ENCODE results near the gene ASS1. TPM values are rescaled to one million over a fixed set of nuclear protein-coding genes. Genes with fewer than 3 reads are reported as not detected.

The ASS1 gene
- total and polyA plus RNA-seq, 2 of the 13 experiments (the other 11 are each of a cell fraction or from before 2014, with no cell fraction given) = 77.6 to 122 TPM

DNA sequence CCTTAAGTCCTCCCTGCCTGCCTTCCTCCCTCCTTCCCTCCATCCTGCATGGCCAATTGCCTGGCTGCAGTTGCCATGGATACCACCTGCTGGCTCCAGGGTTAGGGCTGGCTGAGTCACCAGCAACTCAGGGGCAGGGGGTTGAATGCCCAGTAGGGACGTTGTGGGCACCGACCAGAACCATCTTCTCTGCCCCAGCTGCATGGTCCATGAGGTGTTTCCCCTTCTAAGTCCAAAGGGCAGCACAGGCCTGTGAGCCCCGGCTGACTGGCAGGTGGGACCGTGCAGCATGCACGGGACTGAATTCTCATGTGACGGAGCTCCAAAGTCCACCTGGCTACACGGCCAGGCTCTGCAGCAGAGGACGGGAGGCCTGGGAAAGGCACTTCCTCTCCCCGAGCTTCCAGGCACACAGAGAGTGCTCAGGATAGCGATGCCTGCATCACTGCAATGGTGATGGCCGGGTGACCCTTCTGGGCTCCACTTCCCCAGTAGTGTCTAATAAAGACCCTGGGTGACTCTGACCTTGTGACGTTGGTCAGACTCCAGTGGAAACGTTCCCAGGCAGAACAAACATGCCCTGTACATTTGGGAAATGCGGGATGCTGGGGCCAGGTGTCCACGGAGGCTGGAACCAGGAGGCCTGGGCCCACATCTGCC lies 5.7 kb downstream of the ASS1 start (continued):
- TF ChIP-seq, protein P1, sequence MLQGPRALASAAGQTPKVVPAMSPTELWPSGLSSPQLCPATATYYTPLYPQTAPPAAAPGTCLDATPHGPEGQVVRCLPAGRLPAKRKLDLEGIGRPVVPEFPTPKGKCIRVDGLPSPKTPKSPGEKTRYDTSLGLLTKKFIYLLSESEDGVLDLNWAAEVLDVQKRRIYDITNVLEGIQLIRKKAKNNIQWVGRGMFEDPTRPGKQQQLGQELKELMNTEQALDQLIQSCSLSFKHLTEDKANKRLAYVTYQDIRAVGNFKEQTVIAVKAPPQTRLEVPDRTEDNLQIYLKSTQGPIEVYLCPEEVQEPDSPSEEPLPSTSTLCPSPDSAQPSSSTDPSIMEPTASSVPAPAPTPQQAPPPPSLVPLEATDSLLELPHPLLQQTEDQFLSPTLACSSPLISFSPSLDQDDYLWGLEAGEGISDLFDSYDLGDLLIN (CRISPR knock-in tag; IDR thresholded peaks at IDR 0.05; ENCODE audit: borderline replicate concordance) = peak; percentile 70; the same call in 1 of the 2 replicates
- TF ChIP-seq HHEX (CRISPR knock-in tag; IDR thresholded peaks at IDR 0.05) (no peak), HCFC1 (IDR thresholded peaks at IDR 0.05; ENCODE audit: low read depth, low read length) (no peak), SMYD3 (CRISPR knock-in tag; IDR thresholded peaks at IDR 0.05) (peak; percentile 96), ZNF761 (CRISPR knock-in tag; conservative IDR thresholded peaks at IDR 0.05) (peak; percentile 84), SUZ12 (IDR thresholded peaks at IDR 0.05; ENCODE audit: low read depth, low read length) (no peak), SRSF9 (IDR thresholded peaks at IDR 0.05; ENCODE audit: borderline replicate concordance, insufficient read depth, low read depth, low read length, poor library complexity, severe bottlenecking) (no peak), ARNT2 (CRISPR knock-in tag; IDR thresholded peaks at IDR 0.05; ENCODE audit: low read depth) (peak; percentile 98), PAWR (CRISPR knock-in tag; IDR thresholded peaks at IDR 0.05; ENCODE audit: borderline replicate concordance) (no peak), ATF7 (IDR thresholded peaks at IDR 0.05) (no peak), ATF7 (CRISPR knock-in tag; IDR thresholded peaks at IDR 0.05) (peak; percentile 63; the same call in 1 of the 2 replicates), ZNF441 (CRISPR knock-in tag; IDR thresholded peaks at IDR 0.05; ENCODE audit: borderline replicate concordance) (peak; percentile 82), ZNF567 (CRISPR knock-in tag; IDR thresholded peaks at IDR 0.05; ENCODE audit: borderline replicate concordance) (no peak), KDM5B (CRISPR knock-in tag; IDR thresholded peaks at IDR 0.05; ENCODE audit: borderline replicate concordance) (peak; percentile 98), TMF1 (CRISPR knock-in tag; IDR thresholded peaks at IDR 0.05; ENCODE audit: low read depth) (peak; percentile 95), ZNF737 (CRISPR knock-in tag; IDR thresholded peaks at IDR 0.05; ENCODE audit: borderline replicate concordance) (peak; percentile 97), NCOA2 (CRISPR knock-in tag; IDR thresholded peaks at IDR 0.05) (peak; percentile 82), DR1 (CRISPR knock-in tag; IDR thresholded peaks at IDR 0.05) (peak; percentile 68; the same call in 1 of the 2 replicates), LRRFIP1 (CRISPR knock-in tag; conservative IDR thresholded peaks at IDR 0.05) (0 out of 2 replicates have a peak, but pooled peaks have one; percentile 47), NR3C1 (CRISPR knock-in tag; IDR thresholded peaks at IDR 0.05) (no peak), PHF20 (CRISPR knock-in tag; IDR thresholded peaks at IDR 0.05) (peak; percentile 60; the same call in 1 of the 2 replicates), TARDBP (CRISPR knock-in tag; IDR thresholded peaks at IDR 0.05) (peak; percentile 84), ARHGAP35 (CRISPR knock-in tag; IDR thresholded peaks at IDR 0.05; ENCODE audit: borderline replicate concordance) (peak; percentile 85)
- TF ChIP-seq, protein P2, sequence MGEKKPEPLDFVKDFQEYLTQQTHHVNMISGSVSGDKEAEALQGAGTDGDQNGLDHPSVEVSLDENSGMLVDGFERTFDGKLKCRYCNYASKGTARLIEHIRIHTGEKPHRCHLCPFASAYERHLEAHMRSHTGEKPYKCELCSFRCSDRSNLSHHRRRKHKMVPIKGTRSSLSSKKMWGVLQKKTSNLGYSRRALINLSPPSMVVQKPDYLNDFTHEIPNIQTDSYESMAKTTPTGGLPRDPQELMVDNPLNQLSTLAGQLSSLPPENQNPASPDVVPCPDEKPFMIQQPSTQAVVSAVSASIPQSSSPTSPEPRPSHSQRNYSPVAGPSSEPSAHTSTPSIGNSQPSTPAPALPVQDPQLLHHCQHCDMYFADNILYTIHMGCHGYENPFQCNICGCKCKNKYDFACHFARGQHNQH (CRISPR knock-in tag; IDR thresholded peaks at IDR 0.05) = peak; percentile 91
- TF ChIP-seq, protein P3, sequence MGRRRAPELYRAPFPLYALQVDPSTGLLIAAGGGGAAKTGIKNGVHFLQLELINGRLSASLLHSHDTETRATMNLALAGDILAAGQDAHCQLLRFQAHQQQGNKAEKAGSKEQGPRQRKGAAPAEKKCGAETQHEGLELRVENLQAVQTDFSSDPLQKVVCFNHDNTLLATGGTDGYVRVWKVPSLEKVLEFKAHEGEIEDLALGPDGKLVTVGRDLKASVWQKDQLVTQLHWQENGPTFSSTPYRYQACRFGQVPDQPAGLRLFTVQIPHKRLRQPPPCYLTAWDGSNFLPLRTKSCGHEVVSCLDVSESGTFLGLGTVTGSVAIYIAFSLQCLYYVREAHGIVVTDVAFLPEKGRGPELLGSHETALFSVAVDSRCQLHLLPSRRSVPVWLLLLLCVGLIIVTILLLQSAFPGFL (CRISPR knock-in tag; IDR thresholded peaks at IDR 0.05) = no peak

Data from HepG2 (cell line).